Endodermal cell (in vitro differentiated cells): Measurements from ENCODE around the gene MTUS2. TPM values are rescaled to one million over a fixed set of nuclear protein-coding genes. Genes with fewer than 3 reads are reported as not detected.

Experiments used
- DNase-seq: peaks from one replicate; pipeline ENCODE4 v3.0.0-alpha.2; 2017
- H3K27ac ChIP-seq: 2 replicates; pipeline ENCODE4 v1.5.1; 2013; ENCODE audit warnings: mild to moderate bottlenecking, low read depth, low read length, moderate library complexity
- H3K27me3 ChIP-seq: 2 replicates; pipeline ENCODE4 v1.6.1; 2013; ENCODE audit warnings: mild to moderate bottlenecking, low read length, moderate library complexity; ENCODE audit not compliant: insufficient read depth, control insufficient read depth, poor library complexity, severe bottlenecking
- H3K36me3 ChIP-seq: 2 replicates; pipeline ENCODE4 v1.7.0; 2013; ENCODE audit warnings: mild to moderate bottlenecking, low read length, moderate library complexity; ENCODE audit not compliant: control insufficient read depth, insufficient read depth
- H3K4me1 ChIP-seq: one replicate; pipeline ENCODE4 v1.7.0; 2013; ENCODE audit warnings: low read length; ENCODE audit not compliant: control insufficient read depth, insufficient read depth
- H3K4me3 ChIP-seq: 2 replicates; pipeline ENCODE4 v1.5.1; 2013; ENCODE audit warnings: mild to moderate bottlenecking, low read length, moderate library complexity
- H3K9ac ChIP-seq: 2 replicates; pipeline ENCODE4 v1.6.1; 2013; ENCODE audit warnings: mild to moderate bottlenecking, low read length, moderate library complexity; ENCODE audit not compliant: poor library complexity, severe bottlenecking; ENCODE audit errors: extremely low read depth
- H3K9me3 ChIP-seq: 2 replicates; pipeline ENCODE4 v1.6.1; 2013; ENCODE audit warnings: mild to moderate bottlenecking, low read length, moderate library complexity; ENCODE audit not compliant: control insufficient read depth
- H3K27ac Mint-ChIP-seq: 2 replicates; pipeline ENCODE4 v1.8.0; 2020; ENCODE audit warnings: mixed read lengths
- H3K27me3 Mint-ChIP-seq: 2 replicates; pipeline ENCODE4 v1.8.0; 2021; ENCODE audit warnings: mild to moderate bottlenecking, mixed read lengths; ENCODE audit not compliant: insufficient read depth
- H3K36me3 Mint-ChIP-seq: 2 replicates; pipeline ENCODE4 v1.8.0; 2020; ENCODE audit warnings: low read depth, mixed read lengths
- H3K4me1 Mint-ChIP-seq: 2 replicates; pipeline ENCODE4 v1.8.0; 2020; ENCODE audit warnings: mixed read lengths
- H3K4me3 Mint-ChIP-seq: 2 replicates; pipeline ENCODE4 v1.8.0; 2020; ENCODE audit warnings: mild to moderate bottlenecking, moderate library complexity, mixed read lengths
- H3K9me3 Mint-ChIP-seq: 2 replicates; pipeline ENCODE4 v1.8.0; 2020; ENCODE audit warnings: mild to moderate bottlenecking, mixed read lengths
- WGBS, 2 experiments: methylation state at CpG; one replicate each; pipeline versions ENCODE4 v1.1.5 to v1.1.7; 2013; ENCODE audit warnings: missing lambda C conversion rate in 2 of 2, mixed read lengths in 1 of 2; ENCODE audit not compliant: insufficient coverage in 1 of 2, insufficient read length in 1 of 2; 5-methylcytosine and 5-hydroxymethylcytosine counted together
- total RNA-seq, 2 donors: library from RNA; stranded (reverse); fragmentation: NEBNext Ultra II Directional in 1 of 2; extraction: Animal tissue kit (Norgen Biotek cat#: 25700) in 1 of 2; gene quantifications; 2 replicates in 1 of 2; 3 replicates in 1 of 2; pipeline ENCODE4 v1.2.1, GENCODE V29; 2021
- TF ChIP-seq, protein P1 (sequence below): fragments of 200-600 bp; sonication (generic); conservative IDR thresholded peaks from 2 replicates; pipeline ENCODE4 v1.5.0; 2021; ENCODE audit warnings: antibody characterized with exemption, mild to moderate bottlenecking

MTUS2 gene
- total RNA-seq, 2 donors from 2014 or later, result 1.2 to 1.3 TPM

DNA sequence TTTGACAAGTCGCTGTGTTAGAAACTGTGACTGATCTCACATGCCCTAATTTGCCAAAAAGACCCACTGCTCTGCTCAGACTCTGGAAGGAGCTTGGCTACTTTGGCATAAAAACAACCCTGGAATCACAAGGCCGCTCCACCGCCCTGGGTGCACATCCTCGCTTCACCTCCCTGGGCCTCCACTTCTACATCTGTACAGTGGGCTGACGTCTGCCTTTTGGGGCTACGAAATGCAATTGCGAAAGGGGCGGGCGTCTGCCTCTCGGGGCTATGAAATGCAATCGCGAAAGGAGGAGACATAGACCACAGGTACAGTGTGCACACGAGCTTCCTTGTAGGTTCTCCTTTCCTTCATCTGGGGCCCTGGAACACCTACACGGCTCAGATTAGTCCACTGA, 701.2 kb downstream of the MTUS2 start:
- Histone ChIP-seq H3K4me1 (no peaks in the 10 kb centered on the region), H3K27ac (no peak overlapping the region), H3K9me3 (no peaks in the 10 kb centered on the region), H3K36me3 (peaks cover 56% of the 10 kb centered on the region), H3K9ac (no peak overlapping the region), H3K27me3 (no peaks in the 10 kb centered on the region), H3K4me3 (no peak overlapping the region)
- DNase-seq, result no peak
- no peak overlapping the region for H3K4me3 Mint-ChIP-seq
- H3K9me3 Mint-ChIP-seq, result no peaks in the 10 kb centered on the region
- H3K4me1 Mint-ChIP-seq, result no peaks in the 10 kb centered on the region
- peaks cover 26% of the 10 kb centered on the region for H3K36me3 Mint-ChIP-seq
- H3K27me3 Mint-ChIP-seq, result no peaks in the 10 kb centered on the region
- TF ChIP-seq, protein P1, sequence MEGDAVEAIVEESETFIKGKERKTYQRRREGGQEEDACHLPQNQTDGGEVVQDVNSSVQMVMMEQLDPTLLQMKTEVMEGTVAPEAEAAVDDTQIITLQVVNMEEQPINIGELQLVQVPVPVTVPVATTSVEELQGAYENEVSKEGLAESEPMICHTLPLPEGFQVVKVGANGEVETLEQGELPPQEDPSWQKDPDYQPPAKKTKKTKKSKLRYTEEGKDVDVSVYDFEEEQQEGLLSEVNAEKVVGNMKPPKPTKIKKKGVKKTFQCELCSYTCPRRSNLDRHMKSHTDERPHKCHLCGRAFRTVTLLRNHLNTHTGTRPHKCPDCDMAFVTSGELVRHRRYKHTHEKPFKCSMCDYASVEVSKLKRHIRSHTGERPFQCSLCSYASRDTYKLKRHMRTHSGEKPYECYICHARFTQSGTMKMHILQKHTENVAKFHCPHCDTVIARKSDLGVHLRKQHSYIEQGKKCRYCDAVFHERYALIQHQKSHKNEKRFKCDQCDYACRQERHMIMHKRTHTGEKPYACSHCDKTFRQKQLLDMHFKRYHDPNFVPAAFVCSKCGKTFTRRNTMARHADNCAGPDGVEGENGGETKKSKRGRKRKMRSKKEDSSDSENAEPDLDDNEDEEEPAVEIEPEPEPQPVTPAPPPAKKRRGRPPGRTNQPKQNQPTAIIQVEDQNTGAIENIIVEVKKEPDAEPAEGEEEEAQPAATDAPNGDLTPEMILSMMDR, result no peak
- 94 to 97% methylated on average over 14 of the region's 14 CpGs for WGBS, 2 experiments
- H3K27ac Mint-ChIP-seq, result no peak overlapping the region

DNA sequence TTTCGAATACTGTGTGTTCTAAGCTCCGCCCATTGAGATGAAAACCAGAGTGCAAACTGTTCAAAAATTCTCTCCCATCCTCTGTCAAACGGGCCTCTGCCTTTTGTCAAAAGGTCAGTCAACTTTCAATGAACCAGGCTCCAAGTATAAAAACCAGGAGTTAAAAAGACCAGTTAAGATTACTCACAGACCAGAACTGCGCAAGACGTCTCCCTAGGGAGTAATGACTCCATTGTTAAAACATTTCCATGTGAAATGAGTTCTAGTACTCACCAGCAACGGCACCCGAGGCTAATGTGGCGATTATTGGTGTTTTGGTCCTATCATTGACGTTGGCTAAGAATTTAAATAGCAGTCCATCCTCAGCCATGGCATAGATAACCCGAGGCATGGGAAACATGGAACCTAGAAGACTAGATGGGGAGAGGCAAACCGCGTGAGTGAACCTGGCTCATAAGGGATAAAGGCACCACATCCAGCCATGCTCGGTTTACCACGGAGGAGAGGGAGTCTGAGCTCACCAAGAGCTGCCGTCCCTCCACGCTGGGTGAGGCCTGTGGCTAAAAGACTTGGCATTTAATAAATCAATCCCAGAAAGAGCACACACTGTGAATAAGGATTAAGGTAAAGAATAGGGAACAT, 702.0 kb downstream of the MTUS2 start:
- no peaks in the 10 kb centered on the region for H3K9me3 Mint-ChIP-seq
- no peak overlapping the region for H3K4me3 Mint-ChIP-seq
- peaks cover 26% of the 10 kb centered on the region for H3K36me3 Mint-ChIP-seq
- H3K9me3 ChIP-seq, result no peaks in the 10 kb centered on the region
- no peaks in the 10 kb centered on the region for H3K4me1 ChIP-seq
- peaks cover 49% of the 10 kb centered on the region for H3K36me3 ChIP-seq
- no peak for DNase-seq
- H3K4me1 Mint-ChIP-seq, result no peaks in the 10 kb centered on the region
- no peaks in the 10 kb centered on the region for H3K27me3 ChIP-seq
- H3K27ac ChIP-seq, result no peak overlapping the region
- no peak overlapping the region for H3K27ac Mint-ChIP-seq
- no peak overlapping the region for H3K9ac ChIP-seq
- TF ChIP-seq, protein P1, result no peak
- H3K27me3 Mint-ChIP-seq, result no peaks in the 10 kb centered on the region
- 89 to 90% methylated on average over 14 to 16 of the region's 16 CpGs for WGBS, 2 experiments
- no peak overlapping the region for H3K4me3 ChIP-seq

DNA sequence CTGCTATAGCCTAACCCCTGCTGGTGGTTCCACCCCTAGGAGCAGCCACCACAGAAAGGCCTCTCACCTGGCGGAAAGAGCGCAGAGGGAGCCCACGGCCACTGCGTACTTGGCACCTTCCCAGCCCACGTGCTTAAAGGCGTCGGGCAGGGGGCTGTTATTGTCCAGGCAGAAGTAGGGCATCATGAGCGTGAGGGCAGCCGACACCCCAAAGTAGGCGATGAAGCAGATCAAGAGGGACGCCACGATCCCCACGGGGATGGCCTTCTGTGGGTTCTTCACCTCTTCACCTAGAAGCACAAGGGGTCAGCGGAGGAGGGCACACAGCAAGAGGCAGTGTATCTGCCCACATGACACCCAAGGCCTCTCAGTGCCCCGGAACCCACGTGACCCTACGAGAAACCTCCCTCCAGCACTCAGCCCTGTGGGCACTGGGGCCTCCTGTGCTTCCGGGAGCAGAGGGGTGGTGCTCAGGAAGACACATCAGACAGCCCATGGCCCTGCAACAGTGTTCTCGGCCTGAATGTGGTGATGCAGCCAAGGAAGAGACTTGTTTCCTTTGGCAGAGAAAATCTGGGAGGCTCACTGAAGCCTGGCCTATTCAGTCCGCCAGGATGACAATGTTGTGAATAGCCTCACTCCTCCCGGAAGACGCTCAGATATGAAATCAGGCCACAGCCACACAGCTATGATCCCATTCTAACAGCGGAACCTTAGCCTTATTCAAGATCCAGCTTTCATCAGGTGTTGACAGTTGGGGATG, 703.2 kb downstream of the MTUS2 start:
- Mint-ChIP-seq H3K4me3 (no peak overlapping the region), H3K27me3 (no peaks in the 10 kb centered on the region), H3K4me1 (no peaks in the 10 kb centered on the region), H3K9me3 (no peaks in the 10 kb centered on the region), H3K27ac (no peak overlapping the region), H3K36me3 (peaks cover 36% of the 10 kb centered on the region)
- no peaks in the 10 kb centered on the region for H3K27me3 ChIP-seq
- H3K4me3 ChIP-seq, result no peak overlapping the region
- TF ChIP-seq, protein P1, result no peak
- DNase-seq, result no peak
- WGBS, 2 experiments, result 96 to 97% methylated on average over 10 to 23 of the region's 23 CpGs
- peaks cover 48% of the 10 kb centered on the region for H3K36me3 ChIP-seq
- no peaks in the 10 kb centered on the region for H3K9me3 ChIP-seq
- no peak overlapping the region for H3K27ac ChIP-seq
- no peaks in the 10 kb centered on the region for H3K4me1 ChIP-seq
- no peak overlapping the region for H3K9ac ChIP-seq
